GM12878 (cell line): ENCODE results near the gene ZNF41. TPM values are rescaled to one million over a fixed set of nuclear protein-coding genes. Genes with fewer than 3 reads are reported as not detected.

Experiments used
- ATF3 ChIP-seq: IDR thresholded peaks from 2 replicates; pipeline ENCODE4 v1.6.1; 2011; ENCODE audit warnings: low read depth, mild to moderate bottlenecking, low read length, moderate library complexity, borderline replicate concordance; ENCODE audit errors: extremely low read depth
- CHD1 ChIP-seq: IDR thresholded peaks from 2 replicates; pipeline ENCODE4 v1.6.1; 2012; ENCODE audit warnings: low read depth, low read length, improper control_type of control experiment
- CREM ChIP-seq: IDR thresholded peaks from 2 replicates; pipeline ENCODE4 v1.6.1; 2014; ENCODE audit warnings: antibody characterized with exemption, low read depth
- FOS ChIP-seq: IDR thresholded peaks from 3 replicates; pipeline ENCODE4 v1.6.1; 2011; ENCODE audit warnings: borderline replicate concordance; ENCODE audit not compliant: insufficient read length; ENCODE audit errors: extremely low read depth
- HDAC2 ChIP-seq: fragments of 200-600 bp; sonication (generic); IDR thresholded peaks from 2 replicates; pipeline ENCODE4 v1.6.1; 2017
- HDAC6 ChIP-seq: fragments of 200-600 bp; sonication (generic); IDR thresholded peaks from one replicate; pipeline ENCODE4 v1.8.0; 2017; ENCODE audit warnings: antibody characterized with exemption; ENCODE audit not compliant: unreplicated experiment
- NFYB ChIP-seq: IDR thresholded peaks from 2 replicates; pipeline ENCODE4 v1.6.1; 2011; ENCODE audit warnings: low read depth, mild to moderate bottlenecking, low read length, improper control_type of control experiment, moderate library complexity; ENCODE audit not compliant: insufficient read depth
- NR2C1 ChIP-seq: fragments of 450-650 bp; IDR thresholded peaks from 2 replicates; pipeline ENCODE4 v1.6.1; 2017; ENCODE audit warnings: antibody characterized with exemption, mild to moderate bottlenecking, moderate library complexity
- NRF1 ChIP-seq: conservative IDR thresholded peaks from 2 replicates; pipeline ENCODE4 v1.6.1; 2011; ENCODE audit warnings: mild to moderate bottlenecking, low read depth, low read length, improper control_type of control experiment
- PKNOX1 ChIP-seq: fragments of 450-650 bp; IDR thresholded peaks from 2 replicates; pipeline ENCODE4 v1.6.1; 2016; ENCODE audit warnings: mild to moderate bottlenecking
- RB1 ChIP-seq: fragments of 450-650 bp; formaldehyde crosslinking; IDR thresholded peaks from 2 replicates; pipeline ENCODE4 v1.6.1; 2017; ENCODE audit warnings: mild to moderate bottlenecking, borderline replicate concordance
- RBBP5 ChIP-seq: fragments of 200-600 bp; sonication (generic); conservative IDR thresholded peaks from 2 replicates; pipeline ENCODE4 v1.6.1; 2016
- SPI1 ChIP-seq: IDR thresholded peaks from 2 replicates; pipeline ENCODE4 v1.6.1; 2011; ENCODE audit warnings: low read depth, mild to moderate bottlenecking, low read length, moderate library complexity, borderline replicate concordance; ENCODE audit not compliant: insufficient read depth
- SUPT20H ChIP-seq: IDR thresholded peaks from 2 replicates; pipeline ENCODE4 v1.6.1; 2011; ENCODE audit warnings: low read depth, mild to moderate bottlenecking, low read length, moderate library complexity, borderline replicate concordance; ENCODE audit not compliant: control insufficient read depth
- TARDBP ChIP-seq: IDR thresholded peaks from 2 replicates; pipeline ENCODE4 v1.6.1; 2016; ENCODE audit warnings: borderline replicate concordance
- TCF12 ChIP-seq: IDR thresholded peaks from 2 replicates; pipeline ENCODE4 v1.6.1; 2011; ENCODE audit warnings: low read depth, mild to moderate bottlenecking, low read length
- YY1 ChIP-seq: IDR thresholded peaks from 2 replicates; pipeline ENCODE4 v1.6.1; 2011; ENCODE audit warnings: low read depth, mild to moderate bottlenecking, low read length
- ZNF687 ChIP-seq: fragments of 450-650 bp; IDR thresholded peaks from 2 replicates; pipeline ENCODE4 v1.6.1; 2017; ENCODE audit warnings: mild to moderate bottlenecking, moderate library complexity
- polyA plus RNA-seq, 11 experiments: library from polyadenylated mRNA; depleted of rRNA in 4 of 11; unstranded in 6 of 11; stranded (reverse) in 5 of 11; fragments of >200 nt; fragmentation: Nextera tagmentation in 4 of 11; fragmentation: Illumina TruSeq in 1 of 11; extraction: Ambion mirVana in 4 of 11; extraction: Trizol in 1 of 11; gene quantifications; 1 replicate in 1 of 11; 2 replicates in 10 of 11; pipeline versions ENCODE4 v1.2.1 to v1.2.3, GENCODE V29; 2011 to 2016; ENCODE audit warnings: inconsistent platforms in 2 of 11, missing spikeins in 2 of 11, low read depth in 1 of 11
- total RNA-seq, 4 experiments: library from RNA; depleted of rRNA in 3 of 4; stranded (reverse); fragments of >200 nt in 3 of 4; fragmentation: Illumina TruSeq in 1 of 4; extraction: Trizol in 1 of 4; gene quantifications; 2 replicates each; pipeline versions ENCODE4 v1.2.1 to v1.2.3, GENCODE V29; 2013 to 2021
- TF ChIP-seq, protein P1 (sequence below): fragments of 150-350 bp; IDR thresholded peaks from 2 replicates; pipeline ENCODE4 v1.6.1; 2014; ENCODE audit warnings: mild to moderate bottlenecking, low read depth, low read length

The ZNF41 gene
- total and polyA plus RNA-seq, 10 of the 15 experiments (the other 5 are each of a cell fraction or from before 2014, with no cell fraction given) = 0.95 to 10.6 (median 7.5) TPM

- TF ChIP-seq TCF12 (0 out of 2 replicates have a peak, but pooled peaks have one; percentile 27), PKNOX1 (no peak), ATF3 (no peak), RBBP5 (no peak), FOS (no peak), SPI1 (peak; percentile 40; the same call in 1 of the 2 replicates), NR2C1 (peak; percentile 72), CREM (peak; percentile 15; the same call in 1 of the 2 replicates), TARDBP (peak; percentile 40; the same call in 1 of the 2 replicates), ZNF687 (0 out of 2 replicates have a peak, but pooled peaks have one; percentile 17), SUPT20H (no peak), YY1 (peak; percentile 98), RB1 (no peak), HDAC2 (no peak), NFYB (no peak), CHD1 (no peak), NRF1 (peak; percentile 61), HDAC6 (no peak)
- TF ChIP-seq, protein P1, sequence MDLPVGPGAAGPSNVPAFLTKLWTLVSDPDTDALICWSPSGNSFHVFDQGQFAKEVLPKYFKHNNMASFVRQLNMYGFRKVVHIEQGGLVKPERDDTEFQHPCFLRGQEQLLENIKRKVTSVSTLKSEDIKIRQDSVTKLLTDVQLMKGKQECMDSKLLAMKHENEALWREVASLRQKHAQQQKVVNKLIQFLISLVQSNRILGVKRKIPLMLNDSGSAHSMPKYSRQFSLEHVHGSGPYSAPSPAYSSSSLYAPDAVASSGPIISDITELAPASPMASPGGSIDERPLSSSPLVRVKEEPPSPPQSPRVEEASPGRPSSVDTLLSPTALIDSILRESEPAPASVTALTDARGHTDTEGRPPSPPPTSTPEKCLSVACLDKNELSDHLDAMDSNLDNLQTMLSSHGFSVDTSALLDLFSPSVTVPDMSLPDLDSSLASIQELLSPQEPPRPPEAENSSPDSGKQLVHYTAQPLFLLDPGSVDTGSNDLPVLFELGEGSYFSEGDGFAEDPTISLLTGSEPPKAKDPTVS = no peak
These were observed at the start of gene ZNF41 (continued) for GRCh38 chrX:47482512-47483305.
